GM21825 (cell line): Measurements from ENCODE around the gene BCAM.
"Not testable (repeated sequence)": the region's sequence is repeated elsewhere in the genome, so short reads cannot be mapped to it uniquely, and the experiment has no call there.

ENCODE experiments used
- ATAC-seq: cut with Tn5 transposase; IDR thresholded peaks from one replicate; pipeline ENCODE4 v1.9.1; 2021; ENCODE audit warnings: mild to moderate bottlenecking, moderate library complexity; ENCODE audit not compliant: unreplicated experiment

The BCAM gene

GRCh38 chr19:44847144-44848035, 38.5 kb downstream of the BCAM start:
- ATAC-seq = no peak

GRCh38 chr19:44848036-44848811, 39.3 kb downstream of the BCAM start:
- ATAC-seq = no peak

GRCh38 chr19:44848812-44849447, 40.0 kb downstream of the BCAM start:
- ATAC-seq = no peak

GRCh38 chr19:44850641-44851109, 41.8 kb downstream of the BCAM start:
- no peak for ATAC-seq

- no peak for ATAC-seq
Observed at GRCh38 chr19:44851427-44851826, 42.5 kb downstream of the BCAM start.

- no peak for ATAC-seq
Observed at GRCh38 chr19:44855606-44856005, 46.7 kb downstream of the BCAM start.

GRCh38 chr19:44856421-44857083, 47.6 kb downstream of the BCAM start:
- no peak for ATAC-seq

- ATAC-seq = no peak
Observed at GRCh38 chr19:44857837-44858236, 48.9 kb downstream of the BCAM start.

GRCh38 chr19:44861576-44861975, 52.7 kb downstream of the BCAM start:
- ATAC-seq = not testable (repeated sequence)

- no peak for ATAC-seq
Observed at GRCh38 chr19:44863990-44864389, 55.1 kb downstream of the BCAM start.

GRCh38 chr19:44865196-44865767, 56.4 kb downstream of the BCAM start:
- no peak for ATAC-seq

GRCh38 chr19:44866664-44867063, 57.8 kb downstream of the BCAM start:
- no peak for ATAC-seq

- no peak for ATAC-seq
Observed at GRCh38 chr19:44867578-44867977, 58.7 kb downstream of the BCAM start.

GRCh38 chr19:44869733-44870470, 61.0 kb downstream of the BCAM start:
- no peak for ATAC-seq
